ENCODE measurements around the gene DNAJC3. TPM values are rescaled to one million over a fixed set of nuclear protein-coding genes. Genes with fewer than 3 reads are reported as not detected.
A peak's percentile ranks its signal among the peaks of the same experiment; 100 is the strongest.
"Not testable (repeated sequence)": the region's sequence is repeated elsewhere in the genome, so short reads cannot be mapped to it uniquely, and the experiment has no call there.

DNAJC3 gene
- total RNA-seq, 1 donor, result 85.1 TPM

- TF ChIP-seq, protein P1, sequence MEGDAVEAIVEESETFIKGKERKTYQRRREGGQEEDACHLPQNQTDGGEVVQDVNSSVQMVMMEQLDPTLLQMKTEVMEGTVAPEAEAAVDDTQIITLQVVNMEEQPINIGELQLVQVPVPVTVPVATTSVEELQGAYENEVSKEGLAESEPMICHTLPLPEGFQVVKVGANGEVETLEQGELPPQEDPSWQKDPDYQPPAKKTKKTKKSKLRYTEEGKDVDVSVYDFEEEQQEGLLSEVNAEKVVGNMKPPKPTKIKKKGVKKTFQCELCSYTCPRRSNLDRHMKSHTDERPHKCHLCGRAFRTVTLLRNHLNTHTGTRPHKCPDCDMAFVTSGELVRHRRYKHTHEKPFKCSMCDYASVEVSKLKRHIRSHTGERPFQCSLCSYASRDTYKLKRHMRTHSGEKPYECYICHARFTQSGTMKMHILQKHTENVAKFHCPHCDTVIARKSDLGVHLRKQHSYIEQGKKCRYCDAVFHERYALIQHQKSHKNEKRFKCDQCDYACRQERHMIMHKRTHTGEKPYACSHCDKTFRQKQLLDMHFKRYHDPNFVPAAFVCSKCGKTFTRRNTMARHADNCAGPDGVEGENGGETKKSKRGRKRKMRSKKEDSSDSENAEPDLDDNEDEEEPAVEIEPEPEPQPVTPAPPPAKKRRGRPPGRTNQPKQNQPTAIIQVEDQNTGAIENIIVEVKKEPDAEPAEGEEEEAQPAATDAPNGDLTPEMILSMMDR (IDR thresholded peaks at IDR 0.05; ENCODE audit: insufficient read depth, low read depth, low read length), result no peak
- H3K4me3 ChIP-seq (ENCODE audit: low read depth, low read length), result no peak overlapping the region
- no peak for DNase-seq (ENCODE audit: low read depth)
Observed at GRCh38 chr13:95771905-95772304, 95.0 kb downstream of the DNAJC3 start.

DNA sequence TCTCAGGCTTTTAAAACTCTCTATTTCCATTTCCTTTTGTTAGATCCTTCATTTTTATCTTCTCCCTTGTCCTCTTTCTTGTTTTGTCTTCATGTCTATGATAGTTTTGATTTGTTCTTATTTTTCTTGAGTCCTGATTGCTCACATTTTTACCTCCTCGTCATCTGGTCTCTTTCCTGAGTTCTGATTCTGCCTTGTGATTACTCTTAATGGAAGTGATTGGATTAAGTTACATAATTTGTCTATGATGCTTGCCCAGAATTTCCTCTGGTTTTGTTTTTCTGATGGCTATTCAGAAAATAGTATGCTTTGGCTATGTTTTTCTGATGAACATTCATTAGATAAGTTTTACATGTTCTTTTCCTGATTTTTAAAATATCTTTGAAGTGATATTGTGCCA, 102.6 kb downstream of the DNAJC3 start:
- no peak for DNase-seq (ENCODE audit: low read depth)
- TF ChIP-seq, protein P1 (IDR thresholded peaks at IDR 0.05; ENCODE audit: insufficient read depth, low read depth, low read length), result no peak
- no peak overlapping the region for H3K4me3 ChIP-seq (ENCODE audit: low read depth, low read length)

DNA sequence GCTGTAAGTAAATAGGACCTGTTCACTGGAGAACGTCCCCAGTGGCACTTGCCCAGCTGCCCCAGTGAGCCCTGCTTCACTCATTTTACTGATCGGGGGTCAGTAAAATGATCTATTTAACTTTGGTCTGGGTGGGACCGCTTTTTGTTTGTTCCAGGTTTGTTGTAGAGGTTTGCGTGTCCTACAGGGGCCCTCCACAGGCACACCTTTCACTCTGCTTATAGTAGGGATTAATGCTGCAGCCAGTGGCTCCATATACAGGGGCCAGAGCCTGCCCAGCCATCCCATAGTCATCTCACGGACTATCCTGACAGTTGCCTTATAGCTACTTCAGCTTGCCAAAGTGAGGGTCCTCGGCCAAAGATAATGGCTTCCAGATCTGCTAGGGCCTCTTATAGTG, 104.1 kb downstream of the DNAJC3 start:
- DNase-seq (ENCODE audit: low read depth), result no peak
- TF ChIP-seq, protein P1 (IDR thresholded peaks at IDR 0.05; ENCODE audit: insufficient read depth, low read depth, low read length), result no peak
- no peak overlapping the region for H3K4me3 ChIP-seq (ENCODE audit: low read depth, low read length)

DNA sequence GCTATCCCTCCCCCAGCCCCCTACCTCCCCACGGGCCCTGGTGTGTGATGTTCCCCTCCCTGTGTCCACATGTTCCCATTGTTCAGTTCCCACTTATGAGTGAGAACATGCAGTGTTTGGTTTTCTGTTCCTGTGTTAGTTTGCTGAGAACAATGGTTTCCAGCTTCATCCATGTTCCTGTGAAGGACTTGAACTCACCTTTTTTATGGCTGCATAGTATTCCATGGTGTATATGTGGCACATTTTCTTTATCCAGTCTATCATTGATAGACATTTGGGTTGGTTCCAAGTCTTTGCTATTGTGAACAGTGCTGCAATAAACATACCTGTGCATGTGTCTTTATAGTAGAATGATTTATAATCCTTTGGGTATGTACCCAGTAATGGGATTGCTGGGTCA, 105.0 kb downstream of the DNAJC3 start:
- not testable (repeated sequence) for DNase-seq (ENCODE audit: low read depth); H3K4me3 ChIP-seq (ENCODE audit: low read depth, low read length)

DNA sequence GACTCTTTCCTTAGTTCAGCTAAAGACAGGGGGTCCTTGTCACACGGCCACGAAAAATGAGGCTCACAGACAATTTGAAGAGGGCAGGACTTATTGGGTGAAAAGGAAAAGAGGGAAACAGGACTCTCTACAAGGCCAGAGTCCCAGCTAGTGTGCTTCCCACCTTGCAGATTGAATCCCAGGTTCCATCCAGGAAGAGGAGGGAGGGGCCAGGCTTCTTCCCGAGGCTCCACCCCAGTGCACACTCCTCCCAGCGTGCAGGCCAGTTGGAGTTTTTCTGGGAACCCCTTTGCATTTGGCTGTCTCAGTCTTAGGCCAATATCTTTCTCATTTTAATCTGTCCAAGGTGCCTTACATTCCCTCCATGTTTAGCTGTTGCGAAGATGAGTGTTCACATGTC, 106.8 kb downstream of the DNAJC3 start:
- H3K4me3 ChIP-seq (ENCODE audit: low read depth, low read length), result no peak overlapping the region
- DNase-seq (ENCODE audit: low read depth), result no peak
- TF ChIP-seq, protein P1 (IDR thresholded peaks at IDR 0.05; ENCODE audit: insufficient read depth, low read depth, low read length), result no peak

DNA sequence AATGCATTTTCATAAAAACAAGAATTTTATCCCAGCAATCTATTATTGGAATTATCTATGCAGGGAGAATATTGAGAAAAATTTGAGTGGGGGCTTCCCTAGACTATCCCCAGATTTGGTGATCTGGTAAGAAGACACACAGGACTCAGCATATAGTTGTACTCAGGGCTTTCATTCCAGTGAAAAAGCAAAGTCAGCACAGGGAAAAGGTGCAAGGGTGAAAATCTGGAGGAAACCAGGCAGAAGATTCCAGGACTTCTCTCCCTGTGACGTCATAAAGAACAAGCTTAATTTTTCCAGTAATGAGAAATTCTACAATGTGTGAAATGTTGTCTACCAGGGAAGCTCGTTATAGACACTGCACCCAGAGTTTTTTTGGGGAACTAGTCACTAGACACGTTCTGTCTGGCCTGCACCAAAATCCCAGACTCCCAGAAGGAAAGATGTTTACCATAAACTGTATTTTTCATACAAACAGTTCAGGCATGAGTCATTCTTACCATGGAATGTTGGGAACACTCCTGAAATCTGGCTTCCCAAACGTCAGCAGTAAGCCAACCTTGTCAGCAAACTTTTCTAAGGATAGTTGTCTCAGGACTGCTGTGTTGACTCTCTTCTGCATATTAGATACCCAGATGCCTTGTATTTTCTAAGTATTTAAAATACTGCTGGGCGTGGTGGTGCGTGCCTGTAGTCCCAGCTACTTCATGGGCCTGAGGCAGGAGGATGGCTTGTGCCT, 107.4 kb downstream of the DNAJC3 start:
- TF ChIP-seq, protein P1 (IDR thresholded peaks at IDR 0.05; ENCODE audit: insufficient read depth, low read depth, low read length), result no peak
- no peak overlapping the region for H3K4me3 ChIP-seq (ENCODE audit: low read depth, low read length)
- peak; percentile 96 for DNase-seq (ENCODE audit: low read depth)

GRCh38 chr13:95784900-95785290, 108.0 kb downstream of the DNAJC3 start:
- TF ChIP-seq, protein P1 (IDR thresholded peaks at IDR 0.05; ENCODE audit: insufficient read depth, low read depth, low read length), result no peak
- DNase-seq (ENCODE audit: low read depth), result peak; percentile 56
- H3K4me3 ChIP-seq (ENCODE audit: low read depth, low read length), result no peak overlapping the region

Measured in fibroblast of villous mesenchyme (primary cell).